ENCODE results near the gene SPAAR.
"Not testable (repeated sequence)": the region's sequence is repeated elsewhere in the genome, so short reads cannot be mapped to it uniquely, and the experiment has no call there.

Gene SPAAR

DNA sequence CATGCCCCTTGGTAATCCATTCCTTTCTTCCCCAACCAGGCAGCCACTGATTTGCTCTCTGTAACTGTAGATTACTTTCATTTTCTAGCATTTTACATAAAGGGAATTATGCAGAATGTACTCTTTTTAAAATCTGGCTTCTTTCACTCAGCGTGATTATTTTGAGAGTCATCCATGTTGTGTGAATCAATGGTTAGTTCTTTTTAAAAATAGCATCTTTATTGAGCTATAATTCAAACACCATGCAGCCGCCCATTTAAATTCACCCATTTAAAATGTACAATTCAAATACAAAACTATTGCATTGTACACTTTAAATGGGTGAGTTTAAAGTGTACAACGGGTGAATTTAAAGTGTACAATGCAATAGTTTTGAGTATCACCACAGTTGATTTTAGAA, 36.8 kb upstream of the SPAAR start:
- no peak for TF ChIP-seq CTCF (IDR thresholded peaks at IDR 0.05; ENCODE audit: low read depth, low read length)
- H3K9me3 ChIP-seq, result no peaks in the 10 kb centered on the region
- no peaks in the 10 kb centered on the region for H3K4me1 ChIP-seq
- no peaks in the 10 kb centered on the region for H3K27me3 ChIP-seq
- no peak overlapping the region for H3K4me3 ChIP-seq (ENCODE audit: low read depth, low read length)
- H3K36me3 ChIP-seq, result no peaks in the 10 kb centered on the region
- DNase-seq, result no peak

DNA sequence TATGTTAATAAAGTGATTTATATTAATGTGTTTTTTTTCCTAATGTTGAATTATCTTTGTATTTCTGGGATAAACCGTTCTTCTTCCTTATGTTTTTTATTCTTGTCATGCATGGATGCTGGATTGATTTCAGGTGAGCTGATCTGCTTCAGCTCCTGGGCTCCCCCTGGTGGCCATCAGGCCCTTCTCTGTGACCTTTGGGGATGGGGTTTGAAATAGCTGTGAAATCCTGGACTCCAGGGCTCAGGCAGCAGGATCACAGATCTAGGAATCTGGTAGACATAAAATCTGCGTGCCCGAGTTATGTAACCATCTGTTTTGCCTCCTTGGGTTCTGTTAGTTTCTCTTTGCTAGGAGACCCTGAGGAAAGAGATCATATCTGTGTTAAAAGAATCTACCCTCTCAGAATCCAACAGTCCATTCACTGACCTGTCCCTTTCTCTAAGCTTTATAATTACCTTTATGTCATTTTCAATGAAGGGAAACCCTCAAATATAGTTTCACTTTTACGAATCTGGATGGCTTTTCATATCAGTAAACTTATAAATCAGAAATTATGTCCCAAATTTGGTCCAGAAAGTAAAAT, 26.9 kb upstream of the SPAAR start:
- Histone ChIP-seq H3K4me3 (ENCODE audit: low read depth, low read length) (no peak overlapping the region), H3K36me3 (no peaks in the 10 kb centered on the region), H3K27me3 (no peaks in the 10 kb centered on the region), H3K9me3 (no peaks in the 10 kb centered on the region), H3K4me1 (no peaks in the 10 kb centered on the region)
- peak; percentile 100 for TF ChIP-seq CTCF (IDR thresholded peaks at IDR 0.05; ENCODE audit: low read depth, low read length)
- peak; percentile 88 for DNase-seq

DNA sequence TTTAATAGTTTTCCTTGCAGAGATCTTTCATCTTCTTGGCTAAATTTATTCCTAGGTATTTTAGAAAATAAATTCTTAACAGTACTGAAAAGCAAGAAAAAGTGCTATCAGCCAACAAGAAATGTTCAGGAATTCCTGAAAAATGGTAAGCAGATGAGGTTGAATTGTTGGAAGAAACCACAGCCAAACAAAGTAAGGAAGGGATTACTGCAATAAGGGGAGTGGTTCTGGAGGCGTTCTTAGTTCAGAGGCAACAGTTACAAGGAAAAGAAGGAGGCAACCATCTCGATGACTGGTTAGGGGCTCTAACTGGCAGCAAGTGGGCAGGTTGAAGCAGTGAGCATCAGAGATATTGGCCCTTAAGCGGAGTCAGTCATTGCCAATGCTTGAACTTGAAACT, 26.3 kb upstream of the SPAAR start:
- H3K36me3 ChIP-seq, result no peaks in the 10 kb centered on the region
- no peak for TF ChIP-seq CTCF (IDR thresholded peaks at IDR 0.05; ENCODE audit: low read depth, low read length)
- H3K4me1 ChIP-seq, result no peaks in the 10 kb centered on the region
- H3K4me3 ChIP-seq (ENCODE audit: low read depth, low read length), result no peak overlapping the region
- no peaks in the 10 kb centered on the region for H3K9me3 ChIP-seq
- H3K27me3 ChIP-seq, result no peaks in the 10 kb centered on the region
- no peak for DNase-seq

DNA sequence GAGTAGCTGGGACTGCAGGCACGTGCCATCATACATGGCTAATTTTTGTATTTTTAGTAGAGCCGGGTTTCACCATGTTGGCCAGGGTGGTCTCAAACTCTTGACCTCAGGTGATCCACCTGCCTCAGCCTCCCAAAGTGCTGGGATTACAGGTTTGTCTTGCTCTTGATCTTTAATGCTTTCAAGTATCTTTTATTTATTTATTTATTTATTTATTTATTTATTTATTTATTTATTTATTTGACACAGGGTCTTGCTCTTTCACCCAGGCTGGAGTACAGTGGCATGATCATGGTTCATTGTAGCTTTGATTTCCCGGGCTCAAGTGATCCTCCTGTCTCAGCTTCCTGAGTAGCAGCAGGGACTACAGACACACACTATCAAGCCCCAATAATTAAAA, 24.4 kb upstream of the SPAAR start:
- not testable (repeated sequence) for DNase-seq, H3K27me3 ChIP-seq

GRCh38 chr9:35891646-35892045, 17.6 kb upstream of the SPAAR start:
- no peaks in the 10 kb centered on the region for H3K36me3 ChIP-seq
- no peak overlapping the region for H3K4me3 ChIP-seq (ENCODE audit: low read depth, low read length)
- peaks cover 8% of the 10 kb centered on the region for H3K4me1 ChIP-seq
- H3K9me3 ChIP-seq, result no peaks in the 10 kb centered on the region
- DNase-seq, result no peak
- H3K27me3 ChIP-seq, result no peaks in the 10 kb centered on the region
- no peak for TF ChIP-seq CTCF (IDR thresholded peaks at IDR 0.05; ENCODE audit: low read depth, low read length)

More for the DNA sequence above, 24.4 kb upstream of the SPAAR start:
- H3K4me1 ChIP-seq; H3K4me3 ChIP-seq (ENCODE audit: low read depth, low read length); H3K9me3 ChIP-seq; H3K36me3 ChIP-seq: not testable (repeated sequence)

DNA sequence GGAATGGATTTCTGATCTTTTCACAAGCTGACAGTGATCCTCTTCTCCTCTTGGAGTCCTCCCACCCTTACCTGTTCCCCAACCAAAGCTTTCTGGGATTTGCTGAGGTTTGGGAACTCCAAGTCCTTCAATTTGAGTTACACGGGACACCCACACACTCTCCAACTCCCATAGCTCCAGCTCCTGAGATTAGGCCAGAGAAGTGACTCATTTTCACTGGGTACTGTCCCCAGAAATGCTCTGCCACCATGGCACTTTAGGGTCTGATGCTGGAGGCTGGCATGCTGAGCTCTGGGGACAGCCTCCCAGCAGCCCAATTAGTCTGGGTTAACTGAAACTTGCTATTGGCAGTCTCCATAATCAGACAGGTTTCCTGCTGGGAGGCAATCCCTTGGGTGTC, 17.2 kb upstream of the SPAAR start:
- Histone ChIP-seq H3K36me3 (no peaks in the 10 kb centered on the region), H3K4me3 (ENCODE audit: low read depth, low read length) (no peak overlapping the region), H3K9me3 (no peaks in the 10 kb centered on the region), H3K27me3 (no peaks in the 10 kb centered on the region), H3K4me1 (peaks cover 8% of the 10 kb centered on the region)
- no peak for DNase-seq
- TF ChIP-seq CTCF (IDR thresholded peaks at IDR 0.05; ENCODE audit: low read depth, low read length), result no peak

GRCh38 chr9:35896570-35896969, 12.7 kb upstream of the SPAAR start:
- DNase-seq, result no peak
- no peaks in the 10 kb centered on the region for H3K9me3 ChIP-seq
- peaks cover 19% of the 10 kb centered on the region for H3K27me3 ChIP-seq
- no peak overlapping the region for H3K4me3 ChIP-seq (ENCODE audit: low read depth, low read length)
- H3K36me3 ChIP-seq, result no peaks in the 10 kb centered on the region
- no peaks in the 10 kb centered on the region for H3K4me1 ChIP-seq
- no peak for TF ChIP-seq CTCF (IDR thresholded peaks at IDR 0.05; ENCODE audit: low read depth, low read length)

DNA sequence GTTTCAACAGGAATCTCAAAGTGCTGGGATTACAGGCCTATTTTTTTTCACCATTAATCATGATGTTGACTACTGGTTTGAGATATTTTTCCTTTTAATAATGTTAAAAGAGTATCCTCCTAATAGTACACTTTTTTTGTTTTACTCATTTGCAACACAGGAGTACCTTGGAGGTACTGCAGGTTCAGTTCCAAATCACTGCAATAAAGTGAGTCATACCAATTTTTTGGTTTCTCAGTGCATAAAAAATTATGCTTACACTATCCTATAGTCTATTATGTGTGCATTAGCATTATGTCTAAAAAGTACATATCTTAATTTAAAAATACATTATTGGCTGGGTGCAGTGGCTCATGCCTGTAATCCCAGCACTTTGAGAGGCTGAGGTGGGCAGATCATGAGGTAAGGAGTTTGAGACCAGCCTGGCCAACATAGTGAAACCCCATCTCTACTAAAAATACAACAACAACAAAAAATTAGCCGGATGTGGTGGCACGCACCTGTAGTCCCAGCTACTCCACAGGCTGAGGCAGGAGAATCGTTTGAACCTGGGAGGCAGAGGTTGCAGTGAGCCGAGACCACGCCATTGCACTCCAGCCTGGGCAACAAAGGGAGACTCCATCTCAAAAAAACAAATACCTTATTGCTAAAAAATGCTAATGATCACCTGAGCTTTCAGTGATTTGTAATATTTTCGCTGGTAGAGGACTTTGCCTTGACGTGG, 11.8 kb upstream of the SPAAR start:
- H3K4me1 ChIP-seq; H3K4me3 ChIP-seq (ENCODE audit: low read depth, low read length); H3K36me3 ChIP-seq; H3K9me3 ChIP-seq; DNase-seq: not testable (repeated sequence)
- peaks cover 27% of the 10 kb centered on the region for H3K27me3 ChIP-seq

All from BE2C (cell line).